Naive thymus-derived CD4-positive, alpha-beta T cell (primary cell): Measurements from ENCODE around the gene RSRC1. TPM values are rescaled to one million over a fixed set of nuclear protein-coding genes. Genes with fewer than 3 reads are reported as not detected.

ENCODE experiments used
- ATAC-seq: fragments of 150-1000 bp; cut with Tn5 transposase; 2 replicates; pipeline ENCODE4 v1.10.0; 2021; ENCODE audit warnings: mild to moderate bottlenecking, moderate library complexity
- CTCF ChIA-PET: fragments of 350-600 bp; sonication (Branson Sonifier 250); formaldehyde crosslinking; loops from one replicate; lab custom pipeline; 2021; ENCODE audit warnings: antibody characterized with exemption; lab: Charles Lee
- POLR2A ChIA-PET: fragments of 350-600 bp; sonication (Branson Sonifier 250); formaldehyde crosslinking; loops from one replicate; lab custom pipeline; 2021; ENCODE audit warnings: antibody characterized with exemption, inconsistent platforms; lab: Charles Lee
- DNase-seq, 9 donors: peaks; one replicate each; pipeline versions ENCODE4 v3.0.0 to v3.0.0-alpha.2; 2020 to 2022; ENCODE audit warnings: mixed read lengths in 1 of 9
- H3K27ac ChIP-seq: one replicate; pipeline ENCODE4 v1.7.0; 2013; ENCODE audit warnings: mild to moderate bottlenecking, low read depth, low read length, moderate library complexity
- H3K27me3 ChIP-seq, 2 donors: one replicate each; pipeline ENCODE4 v1.7.0; 2013; ENCODE audit warnings: low read length in 2 of 2, mild to moderate bottlenecking in 2 of 2, moderate library complexity in 2 of 2; ENCODE audit not compliant: control insufficient read depth in 2 of 2, insufficient read depth in 2 of 2
- H3K36me3 ChIP-seq, 3 experiments: 1 replicate in 2 of 3; 2 replicates in 1 of 3; pipeline ENCODE4 v1.7.0; 2013; ENCODE audit warnings: low read length in 3 of 3, mild to moderate bottlenecking in 3 of 3, moderate library complexity in 1 of 3; ENCODE audit not compliant: insufficient read depth in 3 of 3, control insufficient read depth in 2 of 3
- H3K4me1 ChIP-seq, 2 donors: one replicate each; pipeline ENCODE4 v1.7.0; 2013; ENCODE audit warnings: low read length in 2 of 2, mild to moderate bottlenecking in 2 of 2, moderate library complexity in 1 of 2; ENCODE audit not compliant: control insufficient read depth in 2 of 2, insufficient read depth in 2 of 2
- H3K4me3 ChIP-seq: 2 replicates; pipeline ENCODE4 v1.7.0; 2013; ENCODE audit warnings: mild to moderate bottlenecking, low read length
- H3K9me3 ChIP-seq, 3 experiments: 1 replicate in 2 of 3; 2 replicates in 1 of 3; pipeline ENCODE4 v1.7.0; 2013; ENCODE audit warnings: low read length in 3 of 3; ENCODE audit not compliant: control insufficient read depth in 2 of 3
- H3K27ac Mint-ChIP-seq, 9 donors: one replicate each; pipeline ENCODE4 v1.8.0; 2020 to 2022; ENCODE audit warnings: mixed read lengths in 9 of 9, mild to moderate bottlenecking in 8 of 9, moderate library complexity in 5 of 9, inconsistent platforms in 2 of 9
- H3K27me3 Mint-ChIP-seq, 5 donors: one replicate each; pipeline ENCODE4 v1.8.0; 2021 to 2022; ENCODE audit warnings: mixed read lengths in 5 of 5, mild to moderate bottlenecking in 1 of 5
- H3K36me3 Mint-ChIP-seq, 5 donors: one replicate each; pipeline ENCODE4 v1.8.0; 2020 to 2022; ENCODE audit warnings: mixed read lengths in 5 of 5, mild to moderate bottlenecking in 3 of 5, inconsistent platforms in 1 of 5
- H3K4me1 Mint-ChIP-seq, 7 donors: one replicate each; pipeline ENCODE4 v1.8.0; 2020 to 2022; ENCODE audit warnings: mixed read lengths in 7 of 7, mild to moderate bottlenecking in 3 of 7, inconsistent platforms in 1 of 7
- H3K4me3 Mint-ChIP-seq, 10 donors: one replicate each; pipeline ENCODE4 v1.8.0; 2020 to 2022; ENCODE audit warnings: mild to moderate bottlenecking in 10 of 10, mixed read lengths in 10 of 10, moderate library complexity in 6 of 10, inconsistent platforms in 2 of 10
- H3K9me3 Mint-ChIP-seq, 11 donors: one replicate each; pipeline ENCODE4 v1.8.0; 2020 to 2022; ENCODE audit warnings: mixed read lengths in 11 of 11, mild to moderate bottlenecking in 4 of 11, inconsistent platforms in 1 of 11, moderate library complexity in 1 of 11
- intact Hi-C, 2 donors: fragments of 100-400 bp; cut with micrococcal nuclease; formaldehyde crosslinking; loops; one replicate each; pipeline ENCODE4 v1.15.1; 2023
- polyA plus RNA-seq, 2 donors: library from polyadenylated mRNA; unstranded; fragments of 300-500 nt; fragmentation: Illumina TruSeq; gene quantifications; one replicate each; pipeline ENCODE4 v1.2.3, GENCODE V29; 2021
- total RNA-seq, 6 experiments: library from RNA in 5 of 6; stranded (reverse) in 5 of 6; gene quantifications; 1 replicate in 5 of 6; 2 replicates in 1 of 6; pipeline ENCODE4 v1.2.3 and lab custom pipeline; 2021 to 2026

RSRC1 gene
- total and polyA plus RNA-seq, 7 experiments from 2014 or later, result 30.0 to 45.0 (median 37.4) TPM

DNA sequence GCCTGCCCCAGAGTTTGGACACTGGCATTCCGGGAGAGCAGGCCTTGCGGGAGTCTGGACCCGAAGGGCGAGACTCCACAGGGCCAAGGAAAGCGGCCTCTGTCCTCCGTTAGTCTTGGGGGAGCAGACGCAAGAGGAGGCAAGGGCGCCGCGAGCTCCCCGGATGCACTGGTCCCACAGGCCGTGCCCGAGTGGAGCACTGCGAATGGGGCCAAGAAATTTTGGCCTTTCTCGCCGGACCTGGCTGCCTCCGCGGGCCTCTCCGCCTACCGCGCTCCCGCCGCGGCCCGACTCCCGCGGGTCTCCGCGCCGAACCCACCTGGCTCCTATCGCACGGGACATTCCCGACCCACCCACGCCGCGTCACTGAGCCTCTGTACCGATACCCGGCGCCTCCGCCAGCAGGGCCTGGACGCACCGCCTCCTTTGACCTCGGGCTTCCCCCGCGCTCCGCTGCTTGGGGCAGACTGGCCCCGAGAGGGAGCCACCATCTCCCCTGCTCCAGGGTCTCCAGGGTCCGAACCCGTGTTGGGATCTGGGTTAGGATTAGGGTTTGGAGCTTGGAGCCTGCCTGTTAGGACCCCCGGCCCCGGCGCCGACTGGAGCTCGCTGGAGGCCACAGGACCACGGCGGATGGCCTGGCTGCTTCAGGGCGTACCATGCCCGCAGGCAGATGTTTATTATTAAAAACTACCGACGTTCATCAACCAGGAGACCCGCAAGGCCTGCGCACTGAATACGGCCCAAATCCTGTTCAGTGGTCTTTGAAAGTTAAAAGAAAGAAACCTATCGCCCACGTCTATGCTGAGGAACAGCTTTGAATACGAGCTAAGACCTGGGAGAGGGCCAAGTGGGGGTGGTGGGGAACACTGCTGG, 15.4 kb upstream of the RSRC1 start:
- ATAC-seq (no peak), DNase-seq (peak in 3 of 9 donors; percentile 6 to 22 (median 10))
- Mint-ChIP-seq H3K9me3 (peaks cover 0 to 41% (median 9%) of the 10 kb centered on the region in 11 donors), H3K27ac (peak overlapping the region in 2 of 9 donors; percentile 6 to 69), H3K4me1 (peaks cover 13 to 23% (median 20%) of the 10 kb centered on the region in 7 donors), H3K36me3 (peaks cover 0 to 13% (median 7%) of the 10 kb centered on the region in 5 donors), H3K4me3 (no peak overlapping the region), H3K27me3 (peaks cover 84 to 93% (median 88%) of the 10 kb centered on the region in 5 donors)
- peaks cover 6 to 11% of the 10 kb centered on the region in 2 donors for H3K4me1 ChIP-seq
- H3K27ac ChIP-seq, result no peak overlapping the region
- peaks cover 0 to 14% (median 0%) of the 10 kb centered on the region in 3 experiments for H3K9me3 ChIP-seq
- intact Hi-C loops, result loop anchor here in 1 of 2 donors (1.0 to 5.0 kb wide), 2 partner anchors 9 to 338 kb away; no protein-coding TSS in a partner anchor
- H3K27me3 ChIP-seq, result peaks cover 25 to 49% of the 10 kb centered on the region in 2 donors
- H3K4me3 ChIP-seq, result no peak overlapping the region
- CTCF ChIA-PET, result no interaction called here
- no peaks in the 10 kb centered on the region for H3K36me3 ChIP-seq
- POLR2A ChIA-PET, result interaction anchor here (0.6 to 7.4 kb wide), 2 partner anchors 14 to 1613 kb away, joined by 3 to 31 read pairs; partner anchors contain the start of genes RSRC1 and SHOX2

DNA sequence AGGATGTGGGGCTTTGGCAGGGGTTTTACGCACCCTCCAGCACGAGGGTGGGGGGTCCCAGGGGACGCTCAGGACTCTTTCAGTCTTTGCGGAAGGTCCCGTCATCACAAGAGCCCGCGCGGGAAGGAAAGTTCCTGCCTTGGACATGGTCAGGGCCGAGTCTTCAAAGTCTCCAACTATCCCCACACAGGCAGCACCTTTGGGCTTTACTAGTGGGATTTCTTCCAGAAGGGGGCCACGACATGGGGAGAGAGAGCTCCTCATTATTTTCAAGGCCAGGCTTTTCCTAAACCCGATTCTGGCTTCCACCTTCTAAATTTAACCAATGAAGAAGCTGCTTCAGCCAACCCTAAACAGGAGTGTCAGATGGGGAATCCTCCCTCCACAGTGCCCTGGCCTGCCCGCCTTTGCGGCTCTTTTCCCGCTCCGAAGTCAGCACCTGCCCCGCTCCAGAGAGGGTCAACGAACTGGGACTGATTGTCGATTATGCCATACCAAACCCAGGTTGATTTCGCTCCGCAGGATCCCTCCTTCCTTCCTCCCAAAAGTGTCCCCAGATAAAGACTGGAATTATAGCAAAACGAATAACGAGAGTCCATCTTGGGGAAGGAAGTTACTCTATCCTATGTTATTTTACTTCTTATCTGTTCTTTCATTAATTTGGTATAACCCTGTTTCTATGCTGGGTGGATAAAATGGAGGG, 14.6 kb upstream of the RSRC1 start:
- Mint-ChIP-seq H3K9me3 (peaks cover 0 to 49% (median 12%) of the 10 kb centered on the region in 11 donors), H3K27me3 (peaks cover 87 to 93% (median 89%) of the 10 kb centered on the region in 5 donors), H3K4me1 (peaks cover 13 to 23% (median 20%) of the 10 kb centered on the region in 7 donors), H3K4me3 (peak overlapping the region in 2 of 10 donors; percentile 8 to 22), H3K27ac (peak overlapping the region in 7 of 9 donors; percentile 18 to 84 (median 68)), H3K36me3 (peaks cover 0 to 13% (median 7%) of the 10 kb centered on the region in 5 donors)
- Histone ChIP-seq H3K9me3 (peaks cover 0 to 14% (median 0%) of the 10 kb centered on the region in 3 experiments), H3K4me3 (no peak overlapping the region), H3K36me3 (no peaks in the 10 kb centered on the region), H3K4me1 (peaks cover 6 to 11% of the 10 kb centered on the region in 2 donors), H3K27ac (no peak overlapping the region), H3K27me3 (peaks cover 25 to 56% of the 10 kb centered on the region in 2 donors)
- intact Hi-C loops, result loop anchor here in 1 of 2 donors (1.0 kb wide), 1 partner anchor 8 kb away; no protein-coding TSS in a partner anchor
- DNase-seq, result peak in 2 of 9 donors; percentile 7 to 9
- no peak for ATAC-seq
- POLR2A ChIA-PET, result interaction anchor here (0.6 to 7.4 kb wide), 2 partner anchors 13 to 1614 kb away, joined by 3 to 31 read pairs; partner anchors contain the start of genes RSRC1 and SHOX2
- CTCF ChIA-PET, result interaction anchor here (0.6 kb wide), 1 partner anchor 378 kb away, joined by 3 read pairs; no protein-coding TSS in a partner anchor

DNA sequence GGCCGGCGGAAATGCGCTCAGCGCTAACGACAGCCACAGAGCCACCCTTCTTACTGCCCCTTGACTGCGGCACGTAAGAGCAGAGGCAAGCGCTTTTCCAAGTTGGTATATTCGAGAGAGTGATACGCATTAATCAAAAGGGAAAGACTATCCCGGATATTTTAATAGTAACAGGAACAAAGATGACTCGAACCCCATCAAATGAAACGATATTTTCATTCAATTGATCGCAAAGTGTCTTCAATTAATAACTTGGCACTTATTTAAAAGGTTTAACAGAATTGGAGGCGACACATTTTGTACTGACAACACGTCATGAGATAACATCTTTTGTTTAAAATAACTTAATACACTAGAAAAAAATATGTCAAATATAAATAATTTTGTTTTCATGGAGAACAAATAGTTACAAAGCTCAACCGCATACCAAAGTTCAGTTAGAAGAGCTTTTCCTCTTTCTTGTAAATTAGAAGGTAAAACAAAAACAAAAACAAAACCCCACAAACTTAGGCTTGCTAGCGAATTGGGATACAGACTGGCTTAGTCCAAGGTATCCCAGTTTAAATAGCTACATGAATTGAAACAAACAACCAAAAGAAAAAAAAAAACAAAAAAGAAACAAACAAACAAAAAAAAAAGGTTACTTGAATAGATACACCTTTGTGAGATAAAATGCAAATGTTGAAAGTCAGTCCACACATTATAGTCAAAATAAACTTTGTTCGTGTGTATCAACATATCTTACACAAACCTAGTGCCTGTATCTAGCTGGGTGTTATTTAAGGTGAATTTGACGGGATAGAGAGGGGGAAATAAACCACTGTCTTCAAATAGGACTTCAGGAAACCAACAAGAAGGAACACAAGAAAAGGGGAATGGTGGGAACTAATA, 13.8 kb upstream of the RSRC1 start:
- Histone ChIP-seq H3K27ac (no peak overlapping the region), H3K4me3 (no peak overlapping the region), H3K27me3 (peaks cover 25 to 63% of the 10 kb centered on the region in 2 donors), H3K36me3 (no peaks in the 10 kb centered on the region), H3K9me3 (peaks cover 0 to 14% (median 0%) of the 10 kb centered on the region in 3 experiments), H3K4me1 (peaks cover 6 to 11% of the 10 kb centered on the region in 2 donors)
- peak overlapping the region in 3 of 10 donors; percentile 22 to 90 (median 29) for H3K4me3 Mint-ChIP-seq
- peaks cover 0 to 13% (median 7%) of the 10 kb centered on the region in 5 donors for H3K36me3 Mint-ChIP-seq
- ChIA-PET POLR2A (interaction anchor here (7.4 kb wide), 1 partner anchor 13 kb away, joined by 31 read pairs; the partner anchor contains the start of genes RSRC1 and SHOX2), CTCF (interaction anchor here (0.6 to 0.7 kb wide), 2 partner anchors 20 to 378 kb away, joined by 3 to 4 read pairs; no protein-coding TSS in a partner anchor)
- H3K27me3 Mint-ChIP-seq, result peaks cover 86 to 93% (median 89%) of the 10 kb centered on the region in 5 donors
- DNase-seq (peak in 1 of 9 donors; percentile 1), ATAC-seq (no peak)
- peaks cover 0 to 53% (median 12%) of the 10 kb centered on the region in 11 donors for H3K9me3 Mint-ChIP-seq
- peaks cover 13 to 23% (median 20%) of the 10 kb centered on the region in 7 donors for H3K4me1 Mint-ChIP-seq
- intact Hi-C loops, result loop anchor here in 1 of 2 donors (1.0 kb wide), 1 partner anchor 7 kb away; no protein-coding TSS in a partner anchor
- peak overlapping the region in 7 of 9 donors; percentile 18 to 84 (median 75) for H3K27ac Mint-ChIP-seq

DNA sequence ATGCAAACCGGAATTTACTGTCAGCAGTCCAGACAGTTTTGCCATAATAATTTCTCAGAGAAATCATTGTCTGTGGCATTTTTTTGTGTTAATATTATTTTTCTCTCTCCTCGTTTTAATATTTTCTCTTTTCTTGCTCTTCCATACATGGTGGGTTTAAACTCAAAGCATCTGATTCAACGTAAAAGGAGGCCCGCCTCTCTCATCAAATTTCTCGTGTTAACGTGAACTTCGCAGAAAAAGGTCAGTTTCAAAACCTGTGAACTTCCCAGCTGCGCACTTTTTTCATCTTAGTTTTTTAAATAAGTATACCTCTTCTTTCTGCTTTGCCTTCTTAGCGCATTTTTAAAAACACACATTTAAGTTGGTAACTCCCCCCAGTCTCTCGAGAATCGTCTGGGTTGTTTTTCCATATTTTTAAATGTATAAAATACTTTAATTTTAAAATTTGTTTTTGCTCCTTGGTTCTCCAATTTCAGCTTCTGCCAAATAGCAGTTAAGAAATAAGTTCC, 12.8 kb upstream of the RSRC1 start:
- POLR2A ChIA-PET, result interaction anchor here (7.4 kb wide), 1 partner anchor 12 kb away, joined by 31 read pairs; the partner anchor contains the start of genes RSRC1 and SHOX2
- H3K9me3 Mint-ChIP-seq, result peaks cover 0 to 56% (median 14%) of the 10 kb centered on the region in 11 donors
- H3K4me3 Mint-ChIP-seq, result peak overlapping the region in 9 of 10 donors; percentile 79 to 93 (median 89)
- Histone ChIP-seq H3K27me3 (peaks cover 25 to 68% of the 10 kb centered on the region in 2 donors), H3K27ac (no peak overlapping the region), H3K9me3 (peaks cover 0 to 14% (median 0%) of the 10 kb centered on the region in 3 experiments), H3K4me3 (no peak overlapping the region), H3K36me3 (no peaks in the 10 kb centered on the region), H3K4me1 (peaks cover 6 to 11% of the 10 kb centered on the region in 2 donors)
- CTCF ChIA-PET, result no interaction called here
- peaks cover 0 to 13% (median 3%) of the 10 kb centered on the region in 5 donors for H3K36me3 Mint-ChIP-seq
- H3K27me3 Mint-ChIP-seq, result peaks cover 87 to 95% (median 90%) of the 10 kb centered on the region in 5 donors
- ATAC-seq (no peak), DNase-seq (no peak)
- peaks cover 13 to 23% (median 20%) of the 10 kb centered on the region in 7 donors for H3K4me1 Mint-ChIP-seq
- intact Hi-C loops, result no loop called here
- H3K27ac Mint-ChIP-seq, result peak overlapping the region in 5 of 9 donors; percentile 6 to 83 (median 73)

DNA sequence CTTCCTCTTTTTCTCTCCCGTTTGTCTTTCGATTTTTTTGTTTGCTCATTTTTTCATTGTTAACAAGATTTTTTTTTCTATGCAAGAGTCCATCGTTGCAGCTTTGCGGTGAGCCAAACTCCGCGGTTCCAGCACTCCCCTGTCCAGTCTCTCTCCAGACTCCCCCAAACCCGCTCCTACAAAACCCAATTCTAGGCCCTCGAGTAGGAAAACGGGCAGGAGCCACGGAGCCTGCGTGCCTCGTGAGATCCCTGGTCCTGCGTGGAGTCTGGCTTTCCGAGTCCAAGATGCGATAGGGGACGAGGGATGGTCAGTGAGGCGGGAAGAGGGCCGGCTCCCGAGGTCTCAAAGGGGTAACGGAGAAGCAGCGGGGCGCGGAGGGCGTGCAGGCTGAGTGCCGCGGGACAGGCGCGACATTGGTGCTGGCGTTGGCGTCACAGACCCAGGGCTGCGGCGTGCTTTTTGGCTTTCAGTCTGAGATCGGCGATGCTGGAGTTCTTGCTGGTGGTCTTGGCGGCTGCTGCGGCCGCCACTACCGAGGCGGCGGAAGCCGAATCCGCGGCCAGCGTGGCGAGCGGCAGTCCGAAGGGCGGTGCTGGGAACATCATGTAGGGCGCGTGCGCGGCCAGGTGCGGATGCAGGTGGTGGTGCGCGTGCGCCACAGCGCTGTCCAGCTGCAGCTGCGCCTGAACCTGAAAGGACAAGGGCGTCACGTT, 12.1 kb upstream of the RSRC1 start:
- ATAC-seq (peak; percentile 94), DNase-seq (peak; percentile 60 to 78 (median 73))
- ChIA-PET CTCF (no interaction called here), POLR2A (interaction anchor here (7.4 kb wide), 1 partner anchor 11 kb away, joined by 31 read pairs; the partner anchor contains the start of genes RSRC1 and SHOX2)
- peaks cover 28 to 74% of the 10 kb centered on the region in 2 donors for H3K27me3 ChIP-seq
- no peak overlapping the region for H3K27ac ChIP-seq
- H3K27me3 Mint-ChIP-seq, result peaks cover 87 to 95% (median 90%) of the 10 kb centered on the region in 5 donors
- H3K9me3 Mint-ChIP-seq, result peaks cover 0 to 57% (median 14%) of the 10 kb centered on the region in 11 donors
- peaks cover 0 to 14% (median 0%) of the 10 kb centered on the region in 3 experiments for H3K9me3 ChIP-seq
- peak overlapping the region; percentile 79 to 93 (median 89) for H3K4me3 Mint-ChIP-seq
- peaks cover 15 to 27% (median 24%) of the 10 kb centered on the region in 7 donors for H3K4me1 Mint-ChIP-seq
- H3K27ac Mint-ChIP-seq, result peak overlapping the region in 7 of 9 donors; percentile 73 to 89 (median 85)
- H3K36me3 ChIP-seq, result no peaks in the 10 kb centered on the region
- intact Hi-C loops, result loop anchor here (1.0 kb wide), 2 partner anchors 11 to 13 kb away; partner anchors contain the start of gene RSRC1 (in 1 of the 2)
- H3K36me3 Mint-ChIP-seq, result peaks cover 0 to 13% (median 3%) of the 10 kb centered on the region in 5 donors
- H3K4me3 ChIP-seq, result peak overlapping the region; percentile 46
- H3K4me1 ChIP-seq, result peaks cover 6 to 11% of the 10 kb centered on the region in 2 donors
